Vagina (tissue), 2 donors: Measurements from ENCODE around the gene WNT9B.

Source experiments
- POLR2AphosphoS5 ChIP-seq, 2 donors: sonication (generic); formaldehyde crosslinking; IDR thresholded peaks; one replicate each; pipeline ENCODE4 v1.9.0; 2017; ENCODE audit warnings: antibody characterized with exemption in 2 of 2, mild to moderate bottlenecking in 2 of 2, low read depth in 1 of 2; ENCODE audit not compliant: insufficient read depth in 1 of 2
- TF ChIP-seq, protein P1 (sequence below), 3 experiments: fragments of 450-650 bp in 2 of 3; fragments of 200-600 bp in 1 of 3; sonication (generic) in 1 of 3; IDR thresholded peaks; one replicate each; pipeline ENCODE4 v1.5.1; 2017 to 2019; ENCODE audit warnings: antibody characterized with exemption in 3 of 3, mild to moderate bottlenecking in 2 of 3, moderate library complexity in 2 of 3

DNA sequence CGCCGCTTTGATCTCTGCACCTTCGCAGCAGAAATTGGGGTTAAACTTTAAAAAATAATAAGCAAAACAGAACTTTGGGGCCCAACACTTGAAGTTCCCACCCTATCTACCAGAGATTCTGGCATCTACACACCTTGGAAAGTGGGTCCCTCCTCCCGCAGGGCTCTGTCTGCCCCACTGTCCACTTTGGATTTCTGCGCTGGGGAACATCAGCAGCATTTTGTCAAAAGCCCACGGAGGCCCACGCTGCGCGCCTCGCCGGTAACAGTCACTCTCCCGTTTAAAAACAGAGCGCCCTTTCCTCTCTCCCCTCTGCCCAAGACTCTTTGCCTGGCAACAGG lies 725 bp upstream of the WNT9B start:
- TF ChIP-seq, protein P1, sequence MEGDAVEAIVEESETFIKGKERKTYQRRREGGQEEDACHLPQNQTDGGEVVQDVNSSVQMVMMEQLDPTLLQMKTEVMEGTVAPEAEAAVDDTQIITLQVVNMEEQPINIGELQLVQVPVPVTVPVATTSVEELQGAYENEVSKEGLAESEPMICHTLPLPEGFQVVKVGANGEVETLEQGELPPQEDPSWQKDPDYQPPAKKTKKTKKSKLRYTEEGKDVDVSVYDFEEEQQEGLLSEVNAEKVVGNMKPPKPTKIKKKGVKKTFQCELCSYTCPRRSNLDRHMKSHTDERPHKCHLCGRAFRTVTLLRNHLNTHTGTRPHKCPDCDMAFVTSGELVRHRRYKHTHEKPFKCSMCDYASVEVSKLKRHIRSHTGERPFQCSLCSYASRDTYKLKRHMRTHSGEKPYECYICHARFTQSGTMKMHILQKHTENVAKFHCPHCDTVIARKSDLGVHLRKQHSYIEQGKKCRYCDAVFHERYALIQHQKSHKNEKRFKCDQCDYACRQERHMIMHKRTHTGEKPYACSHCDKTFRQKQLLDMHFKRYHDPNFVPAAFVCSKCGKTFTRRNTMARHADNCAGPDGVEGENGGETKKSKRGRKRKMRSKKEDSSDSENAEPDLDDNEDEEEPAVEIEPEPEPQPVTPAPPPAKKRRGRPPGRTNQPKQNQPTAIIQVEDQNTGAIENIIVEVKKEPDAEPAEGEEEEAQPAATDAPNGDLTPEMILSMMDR (IDR thresholded peaks at IDR 0.05): no peak
- TF ChIP-seq POLR2AphosphoS5 (IDR thresholded peaks at IDR 0.05; ENCODE audit: insufficient read depth in 1 of 2, low read depth in 1 of 2): no peak
